A673 (cell line): ENCODE measurements around the gene CAD. TPM values are rescaled to one million over a fixed set of nuclear protein-coding genes. Genes with fewer than 3 reads are reported as not detected.
"Not testable (repeated sequence)": the region's sequence is repeated elsewhere in the genome, so short reads cannot be mapped to it uniquely, and the experiment has no call there.

Experiments used
- BruUV-seq: library from RNA; stranded (reverse); fragments of 400-500 nt; replicated peaks from 2 replicates; lab custom pipeline; 2021; lab: Mats Ljungman, UMichigan
- CTCF ChIA-PET: fragments of 300-600 bp; sonication (Branson Sonifier 250); formaldehyde crosslinking; loops from one replicate; lab custom pipeline; 2022; ENCODE audit warnings: antibody characterized with exemption; lab: Charles Lee
- POLR2A ChIA-PET: fragments of 300-600 bp; sonication (Branson Sonifier 250); formaldehyde crosslinking; loops from one replicate; lab custom pipeline; 2022; ENCODE audit warnings: antibody characterized with exemption; ENCODE audit not compliant: low non-redundant PET; lab: Charles Lee
- DNase-seq: peaks from one replicate; pipeline ENCODE4 v3.0.0-alpha.2; 2015; ENCODE audit warnings: low spot score
- H3K27ac ChIP-seq: fragments of 200-600 bp; sonication (generic); 2 replicates; pipeline ENCODE4 v1.5.1; 2016; ENCODE audit warnings: mixed run types, low read depth, mild to moderate bottlenecking, mixed read lengths, antibody characterized with exemption, low read length; ENCODE audit not compliant: poor library complexity, severe bottlenecking
- H3K27me3 ChIP-seq: fragments of 200-600 bp; sonication (generic); replicated peaks from 2 replicates; pipeline ENCODE4 v1.6.1; 2017; ENCODE audit warnings: mixed run types, low read depth, mild to moderate bottlenecking, mixed read lengths, antibody characterized with exemption, low read length; ENCODE audit not compliant: insufficient read depth, poor library complexity
- H3K36me3 ChIP-seq: fragments of 200-600 bp; sonication (generic); 2 replicates; pipeline ENCODE4 v1.6.1; 2016; ENCODE audit warnings: mixed run types, mild to moderate bottlenecking, mixed read lengths, antibody characterized with exemption, low read length; ENCODE audit not compliant: insufficient read depth, poor library complexity, severe bottlenecking
- H3K4me1 ChIP-seq: fragments of 200-600 bp; sonication (generic); 2 replicates; pipeline ENCODE4 v1.6.1; 2017; ENCODE audit warnings: mixed run types, mild to moderate bottlenecking, mixed read lengths, antibody characterized with exemption, low read length; ENCODE audit not compliant: insufficient read depth, poor library complexity, severe bottlenecking
- H3K4me3 ChIP-seq: fragments of 200-600 bp; sonication (generic); 2 replicates; pipeline ENCODE4 v1.5.1; 2016; ENCODE audit warnings: low read depth, mixed run types, mild to moderate bottlenecking, mixed read lengths, low read length; ENCODE audit not compliant: poor library complexity, severe bottlenecking
- H3K9me3 ChIP-seq: fragments of 200-600 bp; sonication (generic); 2 replicates; pipeline ENCODE4 v1.6.1; 2016; ENCODE audit warnings: mixed run types, low read depth, mild to moderate bottlenecking, mixed read lengths, antibody characterized with exemption, low read length; ENCODE audit not compliant: poor library complexity, severe bottlenecking
- CTCF ChIP-seq: fragments of 300-800, 200-600 bp; sonication (generic); conservative IDR thresholded peaks from 2 replicates; pipeline ENCODE4 v1.5.1; 2017; ENCODE audit warnings: low read depth, mild to moderate bottlenecking, antibody characterized with exemption, low read length, moderate library complexity, mixed read lengths
- EZH2 ChIP-seq: fragments of 200-600 bp; sonication (generic); IDR thresholded peaks from 2 replicates; pipeline ENCODE4 v1.6.1; 2017; ENCODE audit warnings: borderline replicate concordance, low read depth, mild to moderate bottlenecking, mixed read lengths, antibody characterized with exemption, low read length; ENCODE audit not compliant: poor library complexity, severe bottlenecking
- intact Hi-C: fragments of 100-400 bp; cut with micrococcal nuclease; formaldehyde crosslinking; loops from one replicate; pipeline ENCODE4 v1.10.0; 2022; ENCODE audit not compliant: unreplicated experiment
- total RNA-seq: library from RNA; stranded (reverse); gene quantifications from 2 replicates; pipeline ENCODE4 v1.2.3, GENCODE V29; 2021

Gene CAD
- total RNA-seq, 1 experiment from 2014 or later = 194 TPM

GRCh38 chr2:27174638-27175037, 42.5 kb upstream of the CAD start:
- Histone ChIP-seq H3K4me1 (no peaks in the 10 kb centered on the region), H3K36me3 (no peaks in the 10 kb centered on the region), H3K4me3 (no peak overlapping the region), H3K9me3 (no peaks in the 10 kb centered on the region), H3K27me3 (no peaks in the 10 kb centered on the region), H3K27ac (no peak overlapping the region)
- no TSS peak for BruUV-seq
- TF ChIP-seq CTCF (no peak), EZH2 (no peak)
- DNase-seq = no peak
- ChIA-PET POLR2A (no interaction called here), CTCF (no interaction called here)
- intact Hi-C loops = no loop called here

- intact Hi-C loops = no loop called here
- POLR2A ChIA-PET = no interaction called here
These were observed 41.8 kb upstream of the CAD start for GRCh38 chr2:27175330-27175729.

GRCh38 chr2:27175781-27176180, 41.4 kb upstream of the CAD start:
- H3K27me3 ChIP-seq, H3K27ac ChIP-seq, H3K4me3 ChIP-seq, H3K36me3 ChIP-seq, BruUV-seq, H3K9me3 ChIP-seq, H3K4me1 ChIP-seq, DNase-seq, intact Hi-C loops: not testable (repeated sequence)
- POLR2A ChIA-PET = interaction anchor here (0.7 kb wide), 1 partner anchor 67 kb away, joined by 3 read pairs; no protein-coding TSS in a partner anchor
- CTCF ChIA-PET = interaction anchor here (0.6 kb wide), 1 partner anchor 16 kb away, joined by 3 read pairs; no protein-coding TSS in a partner anchor

More at GRCh38 chr2:27175330-27175729, 41.8 kb upstream of the CAD start:
- H3K27ac ChIP-seq = no peak overlapping the region
- no peak for DNase-seq
- H3K27me3 ChIP-seq = no peaks in the 10 kb centered on the region
- no peak overlapping the region for H3K4me3 ChIP-seq
- no peaks in the 10 kb centered on the region for H3K9me3 ChIP-seq
- H3K4me1 ChIP-seq = peaks cover 3% of the 10 kb centered on the region
- no peaks in the 10 kb centered on the region for H3K36me3 ChIP-seq
- no TSS peak for BruUV-seq
- CTCF ChIA-PET = interaction anchor here (0.6 kb wide), 1 partner anchor 16 kb away, joined by 3 read pairs; no protein-coding TSS in a partner anchor
- no peak for TF ChIP-seq CTCF
- TF ChIP-seq EZH2 = no peak
